Measurements from ENCODE around the gene NCLN.
"Not testable (repeated sequence)": the region's sequence is repeated elsewhere in the genome, so short reads cannot be mapped to it uniquely, and the experiment has no call there.

The NCLN gene

DNA sequence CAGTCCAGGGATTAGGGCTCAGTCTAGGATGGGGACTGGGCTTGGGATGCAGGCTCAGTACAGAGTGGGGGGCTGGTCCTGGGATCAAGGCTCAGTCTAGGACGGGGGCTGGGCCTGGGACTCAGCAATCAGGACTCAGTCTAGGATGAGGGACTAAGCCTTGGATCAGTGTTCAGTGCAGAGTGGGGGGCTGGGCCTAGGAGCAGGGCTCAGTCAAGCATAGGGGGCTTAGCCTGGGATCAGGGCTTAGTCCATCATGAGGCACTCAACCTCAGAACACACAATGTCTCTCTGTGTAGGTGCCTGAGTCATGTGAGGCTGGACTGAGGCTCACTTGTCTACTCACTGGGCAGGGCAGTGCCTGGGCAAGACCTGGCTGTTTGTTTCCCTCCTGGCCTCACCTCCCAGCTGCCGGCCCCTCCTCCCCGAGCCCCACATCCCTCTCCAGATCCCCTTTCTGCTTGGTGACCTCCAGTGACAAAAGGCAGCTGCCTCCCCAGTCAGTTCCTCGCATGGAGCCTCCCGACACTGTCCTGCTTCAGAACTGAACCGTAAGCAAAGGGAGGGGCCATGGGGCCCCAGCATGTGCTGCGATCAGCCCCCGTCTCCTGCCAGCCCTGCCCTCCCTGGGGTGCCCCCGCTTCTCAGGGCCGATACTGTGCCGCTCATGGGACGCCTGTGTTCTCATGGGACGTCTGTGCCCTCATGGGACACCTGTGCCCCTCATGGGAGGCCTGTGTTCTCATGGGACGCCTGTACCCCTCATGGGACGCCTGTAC, 13.6 kb upstream of the NCLN start:
- Mint-ChIP-seq H3K27ac (no peak overlapping the region), H3K36me3 (ENCODE audit: low read depth) (no peaks in the 10 kb centered on the region)
- TF ChIP-seq, protein P1, sequence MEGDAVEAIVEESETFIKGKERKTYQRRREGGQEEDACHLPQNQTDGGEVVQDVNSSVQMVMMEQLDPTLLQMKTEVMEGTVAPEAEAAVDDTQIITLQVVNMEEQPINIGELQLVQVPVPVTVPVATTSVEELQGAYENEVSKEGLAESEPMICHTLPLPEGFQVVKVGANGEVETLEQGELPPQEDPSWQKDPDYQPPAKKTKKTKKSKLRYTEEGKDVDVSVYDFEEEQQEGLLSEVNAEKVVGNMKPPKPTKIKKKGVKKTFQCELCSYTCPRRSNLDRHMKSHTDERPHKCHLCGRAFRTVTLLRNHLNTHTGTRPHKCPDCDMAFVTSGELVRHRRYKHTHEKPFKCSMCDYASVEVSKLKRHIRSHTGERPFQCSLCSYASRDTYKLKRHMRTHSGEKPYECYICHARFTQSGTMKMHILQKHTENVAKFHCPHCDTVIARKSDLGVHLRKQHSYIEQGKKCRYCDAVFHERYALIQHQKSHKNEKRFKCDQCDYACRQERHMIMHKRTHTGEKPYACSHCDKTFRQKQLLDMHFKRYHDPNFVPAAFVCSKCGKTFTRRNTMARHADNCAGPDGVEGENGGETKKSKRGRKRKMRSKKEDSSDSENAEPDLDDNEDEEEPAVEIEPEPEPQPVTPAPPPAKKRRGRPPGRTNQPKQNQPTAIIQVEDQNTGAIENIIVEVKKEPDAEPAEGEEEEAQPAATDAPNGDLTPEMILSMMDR (IDR thresholded peaks at IDR 0.05; ENCODE audit: unreplicated experiment in 3 of 3): no peak

DNA sequence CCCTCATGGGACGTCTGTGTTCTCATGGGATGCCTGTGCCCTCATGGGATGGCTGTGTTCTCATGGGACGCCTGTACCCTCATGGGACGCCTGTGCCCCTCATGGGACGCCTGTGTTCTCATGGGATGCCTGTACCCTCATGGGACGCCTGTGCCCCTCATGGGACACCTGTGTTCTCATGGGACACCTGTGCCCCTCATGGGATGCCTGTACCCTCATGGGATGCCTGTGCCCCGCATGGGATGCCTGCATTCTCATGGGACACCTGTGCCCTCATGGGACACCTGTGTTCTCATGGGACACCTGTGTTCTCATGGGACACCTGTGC, 13.1 kb upstream of the NCLN start:
- H3K27ac Mint-ChIP-seq, H3K4me1 Mint-ChIP-seq: not testable (repeated sequence)

More for the DNA sequence above, 13.6 kb upstream of the NCLN start:
- H3K9me3 Mint-ChIP-seq: no peaks in the 10 kb centered on the region
- peaks cover 14% of the 10 kb centered on the region for H3K27me3 Mint-ChIP-seq (ENCODE audit: low read depth)
- no peak overlapping the region for H3K4me3 Mint-ChIP-seq
- peaks cover 6% of the 10 kb centered on the region for H3K4me1 Mint-ChIP-seq

DNA sequence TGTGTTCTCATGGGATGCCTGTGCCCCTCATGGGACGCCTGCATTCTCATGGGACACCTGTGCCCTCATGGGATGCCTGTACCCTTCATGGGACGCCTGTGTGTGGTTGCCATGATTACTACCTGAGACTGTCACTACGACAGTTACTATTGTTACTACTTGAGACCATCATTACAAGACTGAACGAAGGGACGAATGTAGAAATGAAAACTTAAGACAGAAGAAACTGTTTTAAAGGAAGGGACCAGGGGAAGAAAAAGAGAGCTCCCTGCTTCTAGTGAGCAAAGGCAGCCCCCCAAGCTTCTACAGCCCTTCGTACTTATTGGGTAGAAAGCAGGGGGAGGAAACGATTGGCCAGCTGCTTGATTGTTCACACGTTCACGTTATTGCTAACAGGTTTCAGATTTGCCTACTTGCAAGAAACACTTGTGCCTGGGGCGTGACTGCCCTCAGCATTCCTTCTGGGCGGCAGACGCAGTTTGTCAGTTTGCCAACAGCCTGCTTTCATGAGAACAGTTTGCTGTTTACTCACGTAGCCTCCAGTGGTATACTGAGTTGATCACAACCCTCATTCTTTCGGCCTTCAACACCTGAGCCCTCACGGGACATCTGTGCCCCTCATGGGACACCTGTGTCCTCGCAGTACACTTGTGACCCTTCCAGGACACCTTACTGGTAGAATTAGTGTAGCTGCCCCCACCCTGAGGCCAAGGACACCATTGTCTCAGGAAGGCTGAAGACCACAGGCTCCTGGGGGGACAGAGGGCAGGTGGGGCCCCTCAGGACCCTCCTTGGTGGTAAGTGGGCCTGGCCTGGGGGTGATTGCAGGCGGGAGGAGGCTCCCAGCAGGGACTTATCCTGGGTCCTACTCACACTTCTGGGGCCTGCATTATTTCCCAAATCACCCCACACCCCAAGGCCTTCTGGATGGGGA, 9.7 kb upstream of the NCLN start:
- H3K27me3 Mint-ChIP-seq (ENCODE audit: low read depth): peaks cover 12% of the 10 kb centered on the region
- no peaks in the 10 kb centered on the region for H3K9me3 Mint-ChIP-seq
- TF ChIP-seq, protein P1 (IDR thresholded peaks at IDR 0.05; ENCODE audit: unreplicated experiment in 3 of 3): no peak
- H3K4me1 Mint-ChIP-seq: peaks cover 6% of the 10 kb centered on the region
- H3K27ac Mint-ChIP-seq: no peak overlapping the region
- H3K36me3 Mint-ChIP-seq (ENCODE audit: low read depth): no peaks in the 10 kb centered on the region
- no peak overlapping the region for H3K4me3 Mint-ChIP-seq

More for the DNA sequence above, 13.1 kb upstream of the NCLN start:
- H3K9me3 Mint-ChIP-seq; H3K36me3 Mint-ChIP-seq (ENCODE audit: low read depth); H3K4me3 Mint-ChIP-seq: not testable (repeated sequence)
- H3K27me3 Mint-ChIP-seq (ENCODE audit: low read depth): peaks cover 14% of the 10 kb centered on the region

GRCh38 chr19:3176715-3177501, 8.8 kb upstream of the NCLN start:
- Mint-ChIP-seq H3K4me3 (no peak overlapping the region), H3K4me1 (peaks cover 6% of the 10 kb centered on the region), H3K27me3 (ENCODE audit: low read depth) (peaks cover 9% of the 10 kb centered on the region), H3K27ac (no peak overlapping the region), H3K36me3 (ENCODE audit: low read depth) (no peaks in the 10 kb centered on the region), H3K9me3 (no peaks in the 10 kb centered on the region)
- TF ChIP-seq, protein P1 (IDR thresholded peaks at IDR 0.05; ENCODE audit: unreplicated experiment in 3 of 3): no peak

- H3K4me3 Mint-ChIP-seq: no peak within 1 kb of the TSS
- H3K27me3 Mint-ChIP-seq (ENCODE audit: low read depth): peaks cover 9% of the 10 kb centered on the region
- no peaks in the 10 kb centered on the region for H3K9me3 Mint-ChIP-seq
- TF ChIP-seq, protein P1 (IDR thresholded peaks at IDR 0.05; ENCODE audit: unreplicated experiment in 3 of 3): no peak
- H3K36me3 Mint-ChIP-seq (ENCODE audit: low read depth): no peaks in the 10 kb centered on the region
- no peak within 1 kb of the TSS for H3K27ac Mint-ChIP-seq
- peaks cover 6% of the 10 kb centered on the region for H3K4me1 Mint-ChIP-seq
Measured at GRCh38 chr19:3178377-3178972, 7.3 kb upstream of the NCLN start, which contains the start of gene S1PR4. Gene S1PR4 (plus strand): TSS chr19:3178769. CDS start chr19:3178793, 24 bp downstream.
